ENCODE results near the gene C1QL4. TPM values are rescaled to one million over a fixed set of nuclear protein-coding genes. Genes with fewer than 3 reads are reported as not detected.

Gene C1QL4
- total RNA-seq, 2 donors from 2014 or later: not detected

- H3K4me3 ChIP-seq: no peak overlapping the region
- intact Hi-C loops (cut with DNase I): no loop called here
- H3K27ac ChIP-seq: no peak overlapping the region
- H3K36me3 ChIP-seq: no peaks in the 10 kb centered on the region
- no peak for TF ChIP-seq CTCF (IDR thresholded peaks at IDR 0.05)
- no peak overlapping the region for H3K9ac ChIP-seq (ENCODE audit: low read depth in 2 of 2, low read length in 2 of 2)
- no peak for DNase-seq
- H3K4me1 ChIP-seq: no peaks in the 10 kb centered on the region
- H3K27me3 ChIP-seq: peaks cover 20% of the 10 kb centered on the region
- no peaks in the 10 kb centered on the region for H3K9me3 ChIP-seq
Observed at GRCh38 chr12:49330631-49331379, 6.2 kb downstream of the C1QL4 start.

GRCh38 chr12:49330032-49330619 is 6.9 kb downstream of the C1QL4 start:
- Histone ChIP-seq H3K9ac (ENCODE audit: low read depth in 2 of 2, low read length in 2 of 2) (peak overlapping the region in 1 of 2 donors; percentile 30), H3K4me3 (no peak overlapping the region), H3K27ac (no peak overlapping the region), H3K27me3 (peaks cover 16% of the 10 kb centered on the region), H3K36me3 (no peaks in the 10 kb centered on the region), H3K9me3 (no peaks in the 10 kb centered on the region), H3K4me1 (no peaks in the 10 kb centered on the region)
- intact Hi-C loops (cut with DNase I): no loop called here
- DNase-seq: no peak
- no peak for TF ChIP-seq CTCF (IDR thresholded peaks at IDR 0.05)

GRCh38 chr12:49328816-49329215 is 8.2 kb downstream of the C1QL4 start:
- H3K27ac ChIP-seq: no peak overlapping the region
- intact Hi-C loops (cut with DNase I): no loop called here
- H3K4me1 ChIP-seq: peaks cover 2% of the 10 kb centered on the region
- H3K4me3 ChIP-seq: no peak overlapping the region
- no peaks in the 10 kb centered on the region for H3K36me3 ChIP-seq
- no peak for TF ChIP-seq CTCF (IDR thresholded peaks at IDR 0.05)
- H3K27me3 ChIP-seq: peaks cover 4% of the 10 kb centered on the region
- DNase-seq: no peak
- H3K9ac ChIP-seq (ENCODE audit: low read depth in 2 of 2, low read length in 2 of 2): no peak overlapping the region
- H3K9me3 ChIP-seq: no peaks in the 10 kb centered on the region

- H3K9ac ChIP-seq (ENCODE audit: low read depth in 2 of 2, low read length in 2 of 2): no peak overlapping the region
- intact Hi-C loops (cut with DNase I): no loop called here
- H3K4me1 ChIP-seq: peaks cover 5% of the 10 kb centered on the region
Observed at GRCh38 chr12:49327887-49328286, 9.1 kb downstream of the C1QL4 start.

DNA sequence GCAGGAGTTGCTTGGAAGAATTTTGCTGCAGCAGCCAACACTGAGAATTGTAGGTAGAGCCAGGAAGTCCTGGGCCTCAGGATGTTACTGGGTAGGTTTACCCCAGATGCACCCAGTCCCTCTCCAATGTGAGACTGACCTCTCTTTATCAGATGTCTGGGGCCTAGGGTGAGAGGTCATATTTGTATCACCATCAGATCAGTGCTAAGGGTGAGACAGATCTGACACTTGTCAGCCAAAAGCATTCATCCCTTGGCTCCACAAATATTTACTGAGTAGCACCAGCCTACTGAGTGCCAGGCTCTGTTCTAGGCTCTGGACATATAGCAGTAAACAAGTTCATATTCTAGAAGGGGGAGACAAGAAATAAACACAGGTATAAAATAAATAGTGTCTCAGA is 9.6 kb downstream of the C1QL4 start:
- H3K36me3 ChIP-seq: no peaks in the 10 kb centered on the region
- H3K27me3 ChIP-seq: no peaks in the 10 kb centered on the region
- no peak overlapping the region for H3K9ac ChIP-seq (ENCODE audit: low read depth in 2 of 2, low read length in 2 of 2)
- intact Hi-C loops (cut with DNase I): no loop called here
- H3K9me3 ChIP-seq: no peaks in the 10 kb centered on the region
- H3K4me3 ChIP-seq: no peak overlapping the region
- peaks cover 5% of the 10 kb centered on the region for H3K4me1 ChIP-seq
- TF ChIP-seq CTCF (IDR thresholded peaks at IDR 0.05): no peak
- no peak overlapping the region for H3K27ac ChIP-seq
- no peak for DNase-seq

More at GRCh38 chr12:49327887-49328286, 9.1 kb downstream of the C1QL4 start:
- Histone ChIP-seq H3K36me3 (no peaks in the 10 kb centered on the region), H3K27ac (no peak overlapping the region), H3K4me3 (no peak overlapping the region), H3K9me3 (no peaks in the 10 kb centered on the region), H3K27me3 (no peaks in the 10 kb centered on the region)
- no peak for TF ChIP-seq CTCF (IDR thresholded peaks at IDR 0.05)
- DNase-seq: no peak

Measured in colonic mucosa (tissue), 4 donors.